ENCODE data around the gene ADGRG3. TPM values are rescaled to one million over a fixed set of nuclear protein-coding genes. Genes with fewer than 3 reads are reported as not detected.

Gene ADGRG3
- total and polyA plus RNA-seq, 2 of the 8 experiments (the other 6 are each of a cell fraction or from before 2014, with no cell fraction given) = 0.28 to 0.98 TPM

DNA sequence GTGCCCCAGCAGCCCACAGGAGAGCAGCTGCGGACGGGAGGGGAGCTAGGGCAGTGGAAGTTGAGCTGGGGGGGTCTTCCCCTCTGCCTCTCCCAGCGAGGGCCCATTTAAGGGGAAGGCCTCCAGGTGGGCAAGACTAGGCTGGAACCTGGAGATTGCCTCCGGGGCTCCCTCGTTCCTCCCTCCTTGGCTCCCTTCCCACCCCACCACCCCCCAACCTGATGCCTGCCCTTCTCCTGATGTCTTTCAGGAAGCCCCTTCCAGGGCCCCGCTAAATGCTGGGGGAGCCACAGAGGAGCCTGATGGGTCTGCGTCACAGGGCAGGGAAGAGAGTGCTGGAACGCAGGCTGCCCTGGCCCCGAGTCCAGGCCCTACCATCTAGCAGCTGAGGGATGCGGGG, 22.9 kb upstream of the ADGRG3 start (continued):
- TF ChIP-seq GABPA (IDR thresholded peaks at IDR 0.05; ENCODE audit: borderline replicate concordance, insufficient read depth, low read length) = no peak
